NB4 (cell line): ENCODE data around the gene MRPL4.

Experiments
- MAX ChIP-seq: IDR thresholded peaks from 2 replicates; pipeline ENCODE4 v1.6.1; 2011; ENCODE audit warnings: low read depth, low read length
- POLR2A ChIP-seq: IDR thresholded peaks from 2 replicates; pipeline ENCODE4 v1.6.1; 2011; ENCODE audit warnings: mild to moderate bottlenecking; ENCODE audit not compliant: insufficient read length; ENCODE audit errors: extremely low read depth
- TF ChIP-seq, protein P1 (sequence below): IDR thresholded peaks from one replicate; pipeline ENCODE4 v1.5.1; 2012; ENCODE audit warnings: low read depth, low read length

DNA sequence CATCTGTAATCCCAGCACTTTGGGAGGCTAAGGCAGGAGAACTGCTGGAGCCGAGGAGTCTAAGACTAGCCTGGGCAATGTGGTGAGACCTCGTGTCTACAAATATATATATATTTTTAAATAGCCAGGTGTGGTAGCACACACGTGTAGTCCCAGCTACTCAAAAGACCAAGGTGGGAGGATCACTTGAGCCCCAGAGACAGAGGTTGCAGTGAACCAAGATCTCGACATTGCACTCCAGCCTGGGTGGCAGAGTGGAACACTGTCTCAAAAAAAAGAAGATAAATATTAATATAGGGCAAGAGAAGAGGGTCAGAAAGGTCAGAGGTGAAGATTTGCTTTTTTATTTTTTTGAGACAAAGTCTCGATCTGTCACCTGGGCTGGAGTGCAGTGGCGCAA, 5.5 kb upstream of the MRPL4 start:
- TF ChIP-seq, protein P1, sequence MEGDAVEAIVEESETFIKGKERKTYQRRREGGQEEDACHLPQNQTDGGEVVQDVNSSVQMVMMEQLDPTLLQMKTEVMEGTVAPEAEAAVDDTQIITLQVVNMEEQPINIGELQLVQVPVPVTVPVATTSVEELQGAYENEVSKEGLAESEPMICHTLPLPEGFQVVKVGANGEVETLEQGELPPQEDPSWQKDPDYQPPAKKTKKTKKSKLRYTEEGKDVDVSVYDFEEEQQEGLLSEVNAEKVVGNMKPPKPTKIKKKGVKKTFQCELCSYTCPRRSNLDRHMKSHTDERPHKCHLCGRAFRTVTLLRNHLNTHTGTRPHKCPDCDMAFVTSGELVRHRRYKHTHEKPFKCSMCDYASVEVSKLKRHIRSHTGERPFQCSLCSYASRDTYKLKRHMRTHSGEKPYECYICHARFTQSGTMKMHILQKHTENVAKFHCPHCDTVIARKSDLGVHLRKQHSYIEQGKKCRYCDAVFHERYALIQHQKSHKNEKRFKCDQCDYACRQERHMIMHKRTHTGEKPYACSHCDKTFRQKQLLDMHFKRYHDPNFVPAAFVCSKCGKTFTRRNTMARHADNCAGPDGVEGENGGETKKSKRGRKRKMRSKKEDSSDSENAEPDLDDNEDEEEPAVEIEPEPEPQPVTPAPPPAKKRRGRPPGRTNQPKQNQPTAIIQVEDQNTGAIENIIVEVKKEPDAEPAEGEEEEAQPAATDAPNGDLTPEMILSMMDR: no peak
- TF ChIP-seq POLR2A (no peak), MAX (no peak)
